Renal cortex interstitium (tissue), 11 donors: ENCODE data around the gene HOMER2. TPM values are rescaled to one million over a fixed set of nuclear protein-coding genes. Genes with fewer than 3 reads are reported as not detected.
"Not testable (repeated sequence)": the region's sequence is repeated elsewhere in the genome, so short reads cannot be mapped to it uniquely, and the experiment has no call there.

Experiments used
- DNase-seq, 11 donors: peaks; one replicate each; pipeline ENCODE4 v3.0.0-alpha.2; 2013; ENCODE audit warnings: low read depth in 9 of 11, low spot score in 4 of 11; ENCODE audit errors: extremely low read depth in 1 of 11
- polyA plus RNA-seq, 3 donors: library from polyadenylated mRNA; unstranded; fragments of 120-200 nt; gene quantifications; one replicate each; pipeline ENCODE4 v1.2.1, GENCODE V29; 2013; ENCODE audit not compliant: insufficient read length in 3 of 3

The HOMER2 gene
- polyA plus RNA-seq, 3 donors: 28.0 to 40.8 (median 31.1) TPM

GRCh38 chr15:82911458-82911857 lies 41.1 kb downstream of the HOMER2 start:
- DNase-seq: no peak

- DNase-seq: no peak
Observed at GRCh38 chr15:82910721-82911120, 41.8 kb downstream of the HOMER2 start.

DNA sequence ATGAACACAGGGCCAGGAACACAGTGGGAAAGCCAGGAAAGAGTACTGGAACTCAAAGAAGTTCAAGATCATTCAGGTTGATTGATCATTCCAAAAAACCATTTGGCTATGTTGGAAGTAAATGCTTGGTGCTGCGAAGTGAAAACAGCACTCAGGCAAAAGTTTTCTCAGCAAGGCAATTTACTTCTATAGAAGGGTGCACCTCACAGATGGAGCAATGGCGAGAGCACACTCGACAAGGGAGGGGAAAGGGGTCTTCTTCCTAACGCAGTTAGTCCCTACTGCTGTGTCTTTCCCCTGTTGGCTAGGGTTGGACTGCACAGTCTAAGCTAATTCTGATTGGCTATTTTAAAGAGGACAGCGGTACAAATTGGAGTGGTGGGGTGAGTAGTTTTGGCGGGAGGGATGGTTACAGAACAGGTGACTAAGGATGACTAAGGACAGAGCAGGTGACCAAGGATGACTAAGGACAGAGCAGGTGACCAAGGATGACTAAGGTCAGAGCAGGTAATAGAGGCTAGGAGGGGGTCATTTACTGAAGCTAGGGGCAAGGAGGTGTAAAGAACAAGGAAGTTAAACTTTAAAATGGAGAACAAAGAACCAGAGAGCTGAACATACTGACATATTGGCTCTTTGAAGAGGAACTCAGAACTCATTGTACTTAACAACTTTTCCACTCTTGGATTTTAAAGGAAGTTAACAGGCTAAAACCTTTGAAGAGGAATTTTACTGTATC lies 43.3 kb downstream of the HOMER2 start:
- DNase-seq: no peak

DNA sequence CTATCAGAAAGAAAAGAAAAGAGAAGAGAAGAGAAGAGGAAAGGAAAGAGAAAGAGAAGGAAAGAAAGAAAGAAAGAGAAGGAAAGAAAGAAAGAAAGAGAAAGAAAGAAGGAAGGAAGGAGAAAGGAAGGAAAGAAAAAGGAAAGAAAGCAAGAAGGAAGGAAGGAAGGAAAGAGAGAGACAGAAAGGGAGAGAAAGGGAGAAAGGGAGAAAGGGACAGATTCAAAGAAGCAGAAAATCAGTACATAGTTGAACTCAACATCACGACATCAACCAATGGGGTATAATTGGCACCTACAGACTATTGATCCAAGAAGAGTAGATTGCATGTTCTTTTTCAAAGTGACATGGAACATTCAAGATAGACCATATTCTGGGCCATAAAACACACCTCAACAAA lies 45.2 kb downstream of the HOMER2 start:
- DNase-seq: no peak

GRCh38 chr15:82904574-82904973 lies 47.9 kb downstream of the HOMER2 start:
- DNase-seq: no peak

GRCh38 chr15:82903511-82903910 lies 49.0 kb downstream of the HOMER2 start:
- DNase-seq: no peak

GRCh38 chr15:82901114-82901805 lies 51.3 kb downstream of the HOMER2 start:
- no peak for DNase-seq

GRCh38 chr15:82900511-82901060 lies 51.9 kb downstream of the HOMER2 start:
- no peak for DNase-seq

DNA sequence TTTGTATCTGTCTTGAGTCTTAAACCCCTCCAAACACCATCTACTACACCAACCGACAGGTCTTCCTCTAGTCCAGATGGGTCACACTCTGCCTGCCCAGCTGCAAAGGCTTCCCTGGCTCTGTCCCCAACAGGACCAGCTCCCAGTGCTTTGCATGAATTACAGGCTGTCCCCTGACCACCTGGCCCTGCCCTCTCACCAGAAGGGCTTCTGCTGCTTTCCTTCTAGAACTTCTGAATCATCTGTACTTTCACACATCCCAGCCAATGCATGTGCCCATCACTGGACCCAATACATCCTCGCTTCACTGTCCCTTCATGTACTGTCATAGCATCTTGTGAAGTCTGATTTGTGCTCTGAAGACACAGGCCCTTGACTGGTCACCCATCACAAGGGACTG lies 53.6 kb downstream of the HOMER2 start:
- no peak for DNase-seq

DNA sequence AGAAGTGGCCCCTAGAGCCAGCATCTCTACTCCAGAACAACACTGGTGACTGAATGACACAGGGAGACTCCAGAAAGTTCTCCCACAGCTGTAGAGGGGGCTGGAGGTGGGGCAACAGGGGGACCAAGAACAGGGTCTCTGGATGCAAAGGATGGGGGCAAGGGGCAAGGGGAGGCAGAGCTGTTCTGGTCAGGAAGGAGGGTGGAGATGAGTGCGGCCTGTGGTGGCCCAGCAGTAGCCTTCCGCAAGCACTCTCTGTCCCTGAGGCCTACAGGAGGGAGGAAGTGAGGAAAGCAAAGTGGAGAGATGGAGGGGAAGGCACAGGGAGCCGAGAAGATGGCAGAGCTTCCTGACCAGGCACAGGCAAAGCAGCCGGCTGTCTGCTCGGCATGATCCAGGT lies 56.5 kb downstream of the HOMER2 start:
- DNase-seq: no peak

DNA sequence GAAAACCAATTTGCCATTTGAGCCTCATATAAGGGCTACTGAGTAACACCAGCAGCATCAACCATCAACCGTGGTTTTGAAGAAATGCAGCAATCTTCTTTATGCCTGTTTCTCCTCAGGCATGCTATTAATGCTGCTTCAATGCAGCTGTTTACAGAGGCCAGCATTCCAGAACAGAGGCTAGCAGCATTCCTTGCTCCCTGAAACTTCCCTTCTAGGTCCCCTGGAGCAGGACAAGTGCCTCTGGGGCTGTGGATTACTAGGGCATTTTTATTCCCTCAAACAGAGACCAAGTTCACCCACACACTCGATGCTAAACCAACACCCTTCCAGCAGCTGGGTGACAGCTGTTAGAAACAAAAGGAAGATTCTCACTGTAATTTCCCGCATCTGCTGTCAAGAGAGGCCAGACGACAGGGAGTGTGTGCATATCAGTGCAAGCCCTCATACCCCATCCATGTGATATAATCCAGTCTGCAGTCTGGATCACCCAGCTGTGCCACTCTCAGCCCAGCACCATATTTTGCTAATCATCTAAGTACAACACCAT lies 57.5 kb downstream of the HOMER2 start:
- DNase-seq: peak in 8 of 11 donors; percentile 2 to 20 (median 8)

DNA sequence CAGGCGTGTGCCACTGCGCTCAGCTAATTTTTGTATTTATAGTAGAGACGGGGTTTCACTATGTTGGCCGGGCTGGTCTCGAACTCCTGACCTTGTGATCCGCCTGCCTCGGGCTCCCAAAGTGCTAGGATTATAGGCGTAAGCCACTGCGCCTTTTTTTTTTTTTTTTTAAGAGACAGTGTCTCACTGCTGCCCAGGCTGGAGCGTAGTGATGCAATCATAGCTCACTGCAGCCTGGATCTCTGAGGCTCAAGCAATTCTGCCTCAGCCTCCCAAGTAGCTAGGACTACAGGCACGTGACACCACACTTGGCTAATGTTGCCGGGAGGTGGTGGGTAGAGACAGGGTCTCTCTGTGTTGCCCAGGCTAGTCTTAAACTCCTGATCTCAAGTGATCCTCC lies 59.0 kb downstream of the HOMER2 start:
- not testable (repeated sequence) for DNase-seq

- no peak for DNase-seq
Observed at GRCh38 chr15:82892573-82892972, 59.9 kb downstream of the HOMER2 start.

DNA sequence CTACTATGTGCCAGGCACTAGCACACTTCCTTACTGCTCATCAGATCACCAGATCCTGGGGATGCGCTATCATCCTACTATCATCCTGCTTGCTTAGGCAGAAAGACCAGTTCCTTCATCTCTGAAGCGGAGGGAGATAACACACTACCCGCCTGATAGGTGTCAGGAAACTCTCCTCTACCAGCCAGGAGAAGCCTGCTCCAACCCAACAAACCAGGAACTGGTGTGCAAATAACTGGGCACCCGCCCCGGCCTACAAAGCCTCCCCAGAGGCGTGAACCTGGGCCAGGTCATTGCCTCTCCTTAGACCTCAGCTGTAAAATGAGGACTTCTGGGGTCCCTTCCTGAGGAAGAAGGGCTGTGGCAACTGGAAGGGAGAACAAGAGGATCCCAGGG lies 61.5 kb downstream of the HOMER2 start:
- DNase-seq: no peak

- no peak for DNase-seq
Observed at GRCh38 chr15:82890338-82890994, 62.1 kb downstream of the HOMER2 start.

DNA sequence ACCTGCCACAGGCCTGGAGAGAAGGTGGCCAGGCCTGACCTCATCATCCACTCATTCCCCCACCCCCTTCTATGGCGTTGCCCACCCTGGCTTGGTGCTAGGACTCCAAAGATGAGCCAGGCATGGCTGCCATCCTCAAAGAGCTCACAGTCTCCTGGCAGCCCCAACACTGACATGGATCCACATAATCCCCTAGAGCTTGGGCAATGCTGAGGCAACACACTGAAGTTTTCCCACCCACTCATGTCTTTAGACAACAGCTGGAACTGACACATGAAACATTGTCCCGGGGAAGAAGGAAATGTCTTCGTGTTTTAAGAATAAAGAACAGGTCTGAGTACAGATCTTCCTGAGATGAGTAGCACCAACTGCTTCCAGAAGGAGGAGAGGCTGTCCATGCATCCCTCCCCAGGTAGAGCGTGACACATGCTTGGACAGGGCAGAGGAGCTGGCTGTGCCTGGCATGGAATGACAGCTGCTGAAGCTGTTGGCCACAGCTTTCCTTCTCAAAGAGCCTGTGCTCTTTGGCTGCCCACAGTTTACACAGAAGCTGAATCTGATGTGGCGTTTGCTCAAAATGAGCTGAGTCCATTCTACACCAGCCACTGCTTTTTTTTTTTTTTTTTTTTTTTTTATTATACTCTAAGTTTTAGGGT lies 70.1 kb downstream of the HOMER2 start:
- DNase-seq: no peak

DNA sequence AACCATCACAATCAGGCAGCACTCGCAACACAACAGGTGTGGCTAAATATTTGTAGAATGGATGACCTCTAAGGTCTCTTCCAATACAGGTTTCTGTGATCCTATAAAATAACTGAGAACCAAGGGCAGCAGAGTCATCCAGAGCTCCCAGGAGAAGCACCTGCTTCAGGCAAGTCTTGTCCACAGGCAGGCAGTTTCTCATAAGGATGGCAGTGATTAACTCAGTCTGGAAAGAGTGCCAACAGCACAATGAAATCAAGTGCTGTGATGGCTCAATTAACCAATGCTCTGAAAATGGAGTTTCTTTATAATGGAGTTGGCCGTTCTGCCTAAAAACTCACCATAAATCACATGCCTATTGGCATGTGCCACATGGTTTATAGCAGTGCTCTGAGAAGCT lies 70.8 kb downstream of the HOMER2 start:
- no peak for DNase-seq

DNA sequence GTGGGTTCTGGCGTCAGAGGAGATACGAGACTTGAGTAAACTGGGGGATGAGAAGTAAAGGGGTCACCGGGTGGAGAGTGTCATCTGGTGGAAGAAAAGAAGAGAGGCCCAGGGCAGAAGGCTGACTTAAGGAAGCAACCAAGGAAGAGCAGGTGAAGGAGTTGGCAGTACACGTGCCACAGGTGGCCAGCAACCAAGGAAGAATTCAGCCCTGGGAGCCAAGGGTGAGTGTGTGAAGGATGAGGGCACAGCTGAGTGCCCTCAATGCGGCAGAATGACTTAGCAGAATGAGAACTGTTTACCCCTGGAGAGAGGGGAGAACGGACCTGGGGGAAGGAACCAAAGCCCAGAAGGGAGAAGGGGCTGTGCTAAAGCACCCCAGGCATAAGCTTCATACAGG lies 71.8 kb downstream of the HOMER2 start:
- DNase-seq: no peak

- DNase-seq: no peak
Observed at GRCh38 chr15:82878325-82878724, 74.2 kb downstream of the HOMER2 start.
